Measurements from ENCODE around the gene RAP1GAP. TPM values are rescaled to one million over a fixed set of nuclear protein-coding genes. Genes with fewer than 3 reads are reported as not detected.

Gene RAP1GAP
- total and polyA plus RNA-seq, 2 of the 13 experiments (the other 11 are each of a cell fraction or from before 2014, with no cell fraction given), result 11.9 to 37.5 TPM

DNA sequence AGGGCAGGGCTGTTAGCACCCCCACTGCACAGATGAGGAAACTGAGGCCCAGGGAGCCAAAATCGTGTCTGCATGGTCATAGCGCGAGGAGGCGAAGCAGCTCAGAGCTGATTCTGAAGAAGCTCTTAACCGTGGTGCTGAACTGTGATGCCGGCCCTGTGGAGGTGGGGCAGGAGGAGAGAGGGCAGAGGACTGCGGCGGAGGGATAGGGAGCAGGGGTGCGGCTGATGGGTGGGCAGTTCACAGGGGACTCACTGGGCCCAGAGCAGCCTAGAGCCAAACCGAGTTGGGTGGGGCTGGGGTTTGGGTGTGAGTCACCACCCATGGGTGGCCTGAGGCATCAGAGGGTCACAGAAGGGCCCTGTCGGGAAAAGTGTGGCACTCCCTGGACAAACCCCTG lies 74.7 kb downstream of the RAP1GAP start:
- in situ Hi-C loops (cut with HindIII; ENCODE audit: extremely low pct_ligation_motif_present, low pct_unique_long_range_greater_than_20kb) (no loop called here), intact Hi-C loops (cut with micrococcal nuclease; ENCODE audit: unreplicated experiment) (loop anchor here (2.0 kb wide), 1 partner anchor 64 kb away; no protein-coding TSS in a partner anchor)
- 68% methylated on average over 8 of the region's 11 CpGs for whole genome bisulfite sequencing (ENCODE audit: low lambda C conversion rate)
- Histone ChIP-seq H3K4me1 (ENCODE audit: insufficient read depth, low read length) (peaks cover 32% of the 10 kb centered on the region), H3K79me2 (ENCODE audit: insufficient read depth, low read length) (no peaks in the 10 kb centered on the region), H3K9me3 (ENCODE audit: low read length) (no peaks in the 10 kb centered on the region), H3K4me3 (replicated peaks in 1 of 3; ENCODE audit: insufficient read depth in 1 of 3, low read depth in 2 of 3, low read length in 3 of 3) (no peak overlapping the region), H3K9ac (ENCODE audit: insufficient read depth, low read depth, low read length) (no peak overlapping the region), H3K27ac (ENCODE audit: extremely low read length, insufficient read depth, low read length) (no peak overlapping the region), H2AFZ (ENCODE audit: low read length) (no peak overlapping the region), H3K27me3 (ENCODE audit: control insufficient read depth in 1 of 2, insufficient read depth in 2 of 2, low read length in 2 of 2) (peaks cover 0 to 18% of the 10 kb centered on the region in 2 experiments; a peak in 3 of 5 replicates), H4K20me1 (ENCODE audit: insufficient read depth, low read length) (no peaks in the 10 kb centered on the region; the same call in 1 of the 2 replicates), H3K36me3 (replicated peaks in 1 of 2; ENCODE audit: control insufficient read depth in 1 of 2, insufficient read depth in 2 of 2, low read length in 2 of 2) (peaks cover 4 to 7% of the 10 kb centered on the region in 2 experiments; a peak in 3 of 5 replicates), H3K4me2 (ENCODE audit: low read depth, low read length) (no peak overlapping the region)
- ATAC-seq, result no peak; the same call in 2 of the 3 replicates
- CTCF ChIA-PET (ENCODE audit: low intra/inter-chr PET ratio, low total read pairs), result no interaction called here
- POLR2A ChIA-PET, result no interaction called here
- TF ChIP-seq REST (IDR thresholded peaks at IDR 0.05; ENCODE audit: borderline replicate concordance in 1 of 2, low read depth in 1 of 2, low read length in 2 of 2) (peak in 1 of 2 experiments; percentile 41; a peak in 1 of 4 replicates), ZNF629 (CRISPR knock-in tag; conservative IDR thresholded peaks at IDR 0.05) (peak; percentile 28; the same call in 1 of the 2 replicates), SP140L (CRISPR knock-in tag; IDR thresholded peaks at IDR 0.05; ENCODE audit: borderline replicate concordance) (no peak), YY1 (IDR thresholded peaks at IDR 0.05; ENCODE audit: insufficient read depth, insufficient replicate concordance, low read depth, low read length) (no peak)
- BruUV-seq (replicated peaks), result no TSS peak
- FAIRE-seq, result no peak
- DNase-seq (ENCODE audit: low spot score), result no peak

Measured in HepG2 (cell line).